ENCODE results near the gene KCNJ14.

The KCNJ14 gene

DNA sequence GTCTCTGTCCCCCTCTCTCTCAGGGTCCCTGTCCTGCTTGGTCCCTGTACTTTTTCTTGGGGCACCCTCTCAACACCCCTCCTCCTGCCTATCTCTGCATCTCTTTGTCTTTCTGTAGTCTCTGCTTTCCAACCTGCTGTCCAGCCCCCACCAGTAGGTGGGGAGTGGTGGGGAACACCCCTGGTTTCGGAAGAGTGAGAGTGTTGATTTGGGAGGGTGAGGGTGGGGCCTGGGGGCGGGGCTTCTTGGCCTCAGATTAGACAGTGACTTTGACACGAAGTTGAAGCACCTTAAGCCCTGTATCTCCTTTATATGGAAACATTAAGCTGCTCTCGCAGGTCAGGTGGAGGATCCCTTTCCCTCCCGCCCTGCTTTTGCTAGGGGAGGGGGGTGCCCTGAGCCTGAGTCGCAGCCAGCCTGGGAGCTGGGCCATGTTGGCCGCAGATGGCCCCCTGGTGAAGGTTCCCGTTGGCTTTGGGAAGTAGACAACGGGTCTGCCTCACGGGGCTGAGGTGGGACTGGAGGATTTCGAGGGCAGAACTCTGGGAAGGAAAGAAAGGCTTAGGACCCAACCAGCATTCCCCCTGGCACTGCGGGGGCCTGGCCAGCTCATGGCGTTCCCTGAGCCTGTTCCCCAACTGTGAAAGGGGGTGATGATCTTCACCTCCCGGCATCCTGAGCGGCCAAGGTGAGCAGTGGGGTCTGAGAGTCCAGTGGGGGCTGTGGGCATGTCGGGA is at the start of gene KCNJ14:
Gene KCNJ14, plus strand, starts transcription at position 404 of the 737 bp plus-strand sequence. CDS start 6,151 bp downstream, outside the sequence.
- H3K4me3 Mint-ChIP-seq, result no peak within 1 kb of the TSS
- no peak for DNase-seq (ENCODE audit: low spot score in 2 of 2)
- peak within 1 kb of the TSS; percentile 71 for H3K27ac Mint-ChIP-seq (ENCODE audit: low read depth)
- ATAC-seq (replicated peaks; ENCODE audit: extremely low read depth, poor library complexity, severe bottlenecking), result no peak
- peaks cover 33% of the 10 kb centered on the region for H3K36me3 Mint-ChIP-seq (ENCODE audit: insufficient read depth)
- H3K4me1 Mint-ChIP-seq, result peaks cover 9% of the 10 kb centered on the region
- H3K27me3 Mint-ChIP-seq, result no peaks in the 10 kb centered on the region
- no peaks in the 10 kb centered on the region for H3K9me3 Mint-ChIP-seq

GRCh38 chr19:48405850-48406249 is 49.5 kb upstream of the KCNJ14 start:
- no peaks in the 10 kb centered on the region for H3K9me3 Mint-ChIP-seq
- peaks cover 17% of the 10 kb centered on the region for H3K4me1 Mint-ChIP-seq
- DNase-seq (ENCODE audit: low spot score in 2 of 2), result no peak
- H3K36me3 Mint-ChIP-seq (ENCODE audit: insufficient read depth), result peaks cover 1% of the 10 kb centered on the region
- H3K27ac Mint-ChIP-seq (ENCODE audit: low read depth), result no peak overlapping the region
- no peak overlapping the region for H3K4me3 Mint-ChIP-seq
- H3K27me3 Mint-ChIP-seq, result peaks cover 27% of the 10 kb centered on the region
- no peak for ATAC-seq (replicated peaks; ENCODE audit: extremely low read depth, poor library complexity, severe bottlenecking)

GRCh38 chr19:48413879-48414587 is 41.3 kb upstream of the KCNJ14 start:
- DNase-seq (ENCODE audit: low spot score in 2 of 2), result no peak
- Mint-ChIP-seq H3K4me1 (peaks cover 13% of the 10 kb centered on the region), H3K9me3 (no peaks in the 10 kb centered on the region), H3K36me3 (ENCODE audit: insufficient read depth) (peaks cover 2% of the 10 kb centered on the region), H3K27ac (ENCODE audit: low read depth) (no peak overlapping the region), H3K27me3 (peaks cover 11% of the 10 kb centered on the region), H3K4me3 (peak overlapping the region; percentile 23)
- ATAC-seq (replicated peaks; ENCODE audit: extremely low read depth, poor library complexity, severe bottlenecking), result no peak

DNA sequence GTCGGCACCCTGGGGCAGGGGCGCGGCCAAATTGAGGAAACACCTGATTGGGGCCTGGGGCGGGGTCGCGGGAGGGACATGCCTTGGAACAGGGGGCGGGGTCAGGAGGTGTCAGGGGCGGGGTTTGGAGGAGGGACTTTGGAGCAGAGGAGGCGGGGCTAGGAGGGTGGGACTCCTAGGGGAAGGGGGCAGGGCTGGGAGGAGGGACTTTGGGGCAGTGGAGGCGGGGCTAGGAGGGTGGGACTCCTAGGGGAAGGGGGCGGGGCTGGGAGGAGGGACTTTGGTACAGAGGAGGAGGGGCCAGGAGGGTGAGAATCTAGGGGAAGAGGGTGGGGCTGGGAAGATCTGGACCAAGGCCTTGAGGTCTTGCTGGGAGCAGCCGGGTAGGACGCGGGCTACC is 40.0 kb upstream of the KCNJ14 start:
- peak; percentile 24 for ATAC-seq (replicated peaks; ENCODE audit: extremely low read depth, poor library complexity, severe bottlenecking)
- Mint-ChIP-seq H3K4me1 (peaks cover 17% of the 10 kb centered on the region), H3K36me3 (ENCODE audit: insufficient read depth) (peaks cover 2% of the 10 kb centered on the region), H3K9me3 (no peaks in the 10 kb centered on the region), H3K27ac (ENCODE audit: low read depth) (no peak overlapping the region), H3K27me3 (peaks cover 13% of the 10 kb centered on the region), H3K4me3 (peak overlapping the region; percentile 18)
- DNase-seq (ENCODE audit: low spot score in 2 of 2), result peak in 1 of 2 donors; percentile 32

- Mint-ChIP-seq H3K4me1 (peaks cover 17% of the 10 kb centered on the region), H3K36me3 (ENCODE audit: insufficient read depth) (peaks cover 2% of the 10 kb centered on the region)
Measured at GRCh38 chr19:48415806-48416221, 39.6 kb upstream of the KCNJ14 start.

GRCh38 chr19:48417421-48417820 is 38.0 kb upstream of the KCNJ14 start:
- Mint-ChIP-seq H3K9me3 (no peaks in the 10 kb centered on the region), H3K27ac (ENCODE audit: low read depth) (no peak overlapping the region), H3K27me3 (peaks cover 13% of the 10 kb centered on the region), H3K36me3 (ENCODE audit: insufficient read depth) (peaks cover 2% of the 10 kb centered on the region), H3K4me3 (no peak overlapping the region), H3K4me1 (peaks cover 17% of the 10 kb centered on the region)
- DNase-seq (ENCODE audit: low spot score in 2 of 2) (no peak), ATAC-seq (replicated peaks; ENCODE audit: extremely low read depth, poor library complexity, severe bottlenecking) (no peak)

More at GRCh38 chr19:48415806-48416221, 39.6 kb upstream of the KCNJ14 start:
- no peak for DNase-seq (ENCODE audit: low spot score in 2 of 2)
- peaks cover 13% of the 10 kb centered on the region for H3K27me3 Mint-ChIP-seq
- H3K4me3 Mint-ChIP-seq, result peak overlapping the region; percentile 18
- H3K27ac Mint-ChIP-seq (ENCODE audit: low read depth), result no peak overlapping the region
- H3K9me3 Mint-ChIP-seq, result no peaks in the 10 kb centered on the region
- no peak for ATAC-seq (replicated peaks; ENCODE audit: extremely low read depth, poor library complexity, severe bottlenecking)

- H3K9me3 Mint-ChIP-seq, result no peaks in the 10 kb centered on the region
- ATAC-seq (replicated peaks; ENCODE audit: extremely low read depth, poor library complexity, severe bottlenecking) (peak; percentile 19), DNase-seq (ENCODE audit: low spot score in 2 of 2) (no peak)
- peaks cover 17% of the 10 kb centered on the region for H3K4me1 Mint-ChIP-seq
- peaks cover 3% of the 10 kb centered on the region for H3K36me3 Mint-ChIP-seq (ENCODE audit: insufficient read depth)
- peaks cover 20% of the 10 kb centered on the region for H3K27me3 Mint-ChIP-seq
- H3K4me3 Mint-ChIP-seq, result peak overlapping the region; percentile 78
- peak overlapping the region; percentile 89 for H3K27ac Mint-ChIP-seq (ENCODE audit: low read depth)
Measured at GRCh38 chr19:48418317-48419064, 36.9 kb upstream of the KCNJ14 start.

- H3K9me3 Mint-ChIP-seq, result no peaks in the 10 kb centered on the region
- peak overlapping the region; percentile 89 for H3K27ac Mint-ChIP-seq (ENCODE audit: low read depth)
- H3K27me3 Mint-ChIP-seq, result peaks cover 23% of the 10 kb centered on the region
- H3K4me1 Mint-ChIP-seq, result peaks cover 17% of the 10 kb centered on the region
- H3K36me3 Mint-ChIP-seq (ENCODE audit: insufficient read depth), result peaks cover 3% of the 10 kb centered on the region
- DNase-seq (ENCODE audit: low spot score in 2 of 2) (peak; percentile 50 to 61), ATAC-seq (replicated peaks; ENCODE audit: extremely low read depth, poor library complexity, severe bottlenecking) (peak; percentile 77)
- peak overlapping the region; percentile 78 for H3K4me3 Mint-ChIP-seq
Measured at GRCh38 chr19:48419158-48419920, 36.0 kb upstream of the KCNJ14 start.

DNA sequence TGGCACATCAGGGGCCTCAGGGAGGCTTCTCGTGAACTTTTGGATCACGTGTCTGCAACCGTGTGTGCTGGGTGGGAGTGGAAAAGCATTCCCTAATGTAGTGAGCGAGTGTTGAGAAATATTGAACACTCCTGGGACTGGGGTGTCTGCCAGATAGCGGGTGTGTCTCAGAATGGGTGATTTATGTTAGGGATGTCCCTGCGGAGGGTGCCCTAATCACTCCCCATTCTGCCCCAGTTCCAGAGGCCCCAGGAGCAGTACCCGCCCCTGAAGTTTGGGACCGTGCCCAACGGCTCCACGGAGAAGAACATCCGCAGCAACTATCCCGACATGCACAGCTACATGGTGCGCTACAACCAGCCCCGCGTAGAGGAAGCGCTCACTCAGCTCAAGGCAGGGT is 33.8 kb upstream of the KCNJ14 start:
- peaks cover 16% of the 10 kb centered on the region for H3K27me3 Mint-ChIP-seq
- H3K4me1 Mint-ChIP-seq, result peaks cover 12% of the 10 kb centered on the region
- DNase-seq (ENCODE audit: low spot score in 2 of 2) (no peak), ATAC-seq (replicated peaks; ENCODE audit: extremely low read depth, poor library complexity, severe bottlenecking) (no peak)
- no peak overlapping the region for H3K4me3 Mint-ChIP-seq
- H3K27ac Mint-ChIP-seq (ENCODE audit: low read depth), result no peak overlapping the region
- H3K9me3 Mint-ChIP-seq, result no peaks in the 10 kb centered on the region
- H3K36me3 Mint-ChIP-seq (ENCODE audit: insufficient read depth), result peaks cover 2% of the 10 kb centered on the region

DNA sequence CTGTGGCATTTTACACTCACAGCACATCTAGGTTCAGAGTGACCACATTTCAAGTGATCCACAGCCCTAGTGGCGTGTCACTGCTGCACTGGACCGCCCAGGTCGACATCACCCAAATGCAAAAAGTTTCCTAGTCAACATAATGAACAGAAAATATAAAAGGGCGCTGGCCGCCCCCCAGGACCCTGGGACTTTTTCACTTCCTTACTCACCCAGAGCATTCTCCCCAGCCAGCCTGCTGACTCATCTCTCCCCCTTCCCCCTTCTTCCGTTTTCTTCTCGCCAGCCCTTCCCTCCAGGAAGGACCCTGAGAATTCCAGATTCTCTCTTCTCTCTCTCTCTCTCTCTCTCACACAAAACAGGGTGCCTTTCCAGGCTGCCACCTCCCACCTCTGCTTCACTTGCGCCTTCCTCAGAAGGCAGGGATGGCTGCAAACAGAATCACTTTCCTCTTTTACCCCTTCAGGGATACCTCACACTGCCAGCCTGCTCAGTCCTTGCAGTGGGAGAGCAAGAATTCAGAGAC is 30.6 kb upstream of the KCNJ14 start:
- peaks cover 10% of the 10 kb centered on the region for H3K27me3 Mint-ChIP-seq
- no peaks in the 10 kb centered on the region for H3K9me3 Mint-ChIP-seq
- no peak overlapping the region for H3K4me3 Mint-ChIP-seq
- DNase-seq (ENCODE audit: low spot score in 2 of 2) (no peak), ATAC-seq (replicated peaks; ENCODE audit: extremely low read depth, poor library complexity, severe bottlenecking) (no peak)
- no peaks in the 10 kb centered on the region for H3K4me1 Mint-ChIP-seq
- peaks cover 2% of the 10 kb centered on the region for H3K36me3 Mint-ChIP-seq (ENCODE audit: insufficient read depth)
- H3K27ac Mint-ChIP-seq (ENCODE audit: low read depth), result no peak overlapping the region

DNA sequence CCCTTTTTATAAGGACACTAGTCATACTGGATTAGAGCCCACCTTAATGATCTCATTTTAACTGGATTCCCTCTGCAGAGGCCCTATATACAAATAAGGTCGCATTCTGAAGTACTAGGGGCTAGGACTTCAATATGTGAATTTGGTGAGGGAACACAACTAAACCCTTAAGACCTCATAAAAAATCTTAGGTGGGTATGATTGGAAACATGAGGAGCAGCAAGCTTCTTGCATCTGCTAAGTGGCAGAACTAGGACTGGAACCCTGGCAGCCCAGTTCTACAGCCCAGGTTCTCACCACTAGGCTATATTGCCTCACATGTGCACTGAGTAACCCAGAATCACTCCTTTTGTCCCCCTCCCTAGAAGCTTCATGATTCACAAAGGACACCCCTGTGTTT is 26.7 kb upstream of the KCNJ14 start:
- ATAC-seq (replicated peaks; ENCODE audit: extremely low read depth, poor library complexity, severe bottlenecking), result no peak
- no peak overlapping the region for H3K4me3 Mint-ChIP-seq
- H3K27ac Mint-ChIP-seq (ENCODE audit: low read depth), result no peak overlapping the region
- DNase-seq (ENCODE audit: low spot score in 2 of 2), result no peak
- no peaks in the 10 kb centered on the region for H3K36me3 Mint-ChIP-seq (ENCODE audit: insufficient read depth)
- no peaks in the 10 kb centered on the region for H3K4me1 Mint-ChIP-seq
- peaks cover 1% of the 10 kb centered on the region for H3K27me3 Mint-ChIP-seq
- H3K9me3 Mint-ChIP-seq, result no peaks in the 10 kb centered on the region

DNA sequence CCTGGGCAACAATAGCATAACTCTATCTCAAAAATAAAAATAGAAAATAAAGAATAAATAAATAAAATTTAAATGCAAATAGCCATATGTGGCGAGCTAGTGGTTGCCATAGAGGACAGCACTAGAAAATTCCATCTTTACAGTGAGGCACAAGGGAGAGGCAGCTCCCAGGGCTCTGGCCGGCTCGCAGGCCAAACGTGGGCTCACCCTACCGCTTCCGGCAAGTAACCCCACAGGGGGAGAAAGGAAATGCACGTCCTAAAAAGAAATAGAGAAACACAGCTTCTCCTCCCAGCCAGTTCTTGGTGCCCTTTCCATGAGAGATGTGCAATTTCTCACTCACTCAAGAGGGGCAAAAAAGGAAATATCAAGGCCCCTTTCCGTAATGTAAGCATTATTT is 22.0 kb upstream of the KCNJ14 start:
- Mint-ChIP-seq H3K4me1 (no peaks in the 10 kb centered on the region), H3K27ac (ENCODE audit: low read depth) (no peak overlapping the region), H3K27me3 (peaks cover 29% of the 10 kb centered on the region), H3K9me3 (no peaks in the 10 kb centered on the region), H3K4me3 (no peak overlapping the region), H3K36me3 (ENCODE audit: insufficient read depth) (peaks cover 3% of the 10 kb centered on the region)
- no peak for DNase-seq (ENCODE audit: low spot score in 2 of 2)
- no peak for ATAC-seq (replicated peaks; ENCODE audit: extremely low read depth, poor library complexity, severe bottlenecking)

All from central memory CD8-positive, alpha-beta T cell (primary cell).